Panc1 (cell line): ENCODE data around the gene PORCN. TPM values are rescaled to one million over a fixed set of nuclear protein-coding genes. Genes with fewer than 3 reads are reported as not detected.

Experiments used
- ATAC-seq: fragments of 200-7000 bp; cut with Tn5 transposase; 2 replicates; pipeline ENCODE4 v1.9.1; 2020; ENCODE audit warnings: mild to moderate bottlenecking, moderate library complexity
- BruUV-seq: library from RNA; stranded (reverse); fragments of 400-500 nt; replicated peaks from 2 replicates; lab custom pipeline; 2021; lab: Mats Ljungman, UMichigan
- CTCF ChIA-PET: fragments of 300-600 bp; sonication (Branson Sonifier 250); formaldehyde crosslinking; loops from one replicate; lab custom pipeline; 2022; ENCODE audit warnings: antibody characterized with exemption; lab: Charles Lee
- POLR2A ChIA-PET: fragments of 300-600 bp; sonication (Branson Sonifier 250); formaldehyde crosslinking; loops from one replicate; lab custom pipeline; 2022; ENCODE audit warnings: antibody characterized with exemption; lab: Charles Lee
- DNase-seq: peaks from one replicate; pipeline ENCODE4 v3.0.0-alpha.2; 2010; ENCODE audit warnings: low read depth, low spot score
- H3K27ac ChIP-seq: 2 replicates; pipeline ENCODE4 v1.5.1; 2011; ENCODE audit warnings: mild to moderate bottlenecking, low read length, inconsistent platforms
- H3K27me3 ChIP-seq: fragments of 200-500 bp; sonication (Bioruptor generic); 2 replicates; pipeline ENCODE4 v1.6.0; 2014; ENCODE audit warnings: low read length, inconsistent platforms; ENCODE audit not compliant: control insufficient read depth, insufficient read depth
- H3K36me3 ChIP-seq: fragments of 200-500 bp; sonication (Bioruptor generic); 2 replicates; pipeline ENCODE4 v1.5.1; 2014; ENCODE audit warnings: inconsistent platforms, mild to moderate bottlenecking, low read length, moderate library complexity; ENCODE audit not compliant: control insufficient read depth, insufficient read depth
- H3K4me1 ChIP-seq: 2 replicates; pipeline ENCODE4 v1.5.1; 2011; ENCODE audit warnings: inconsistent platforms, mild to moderate bottlenecking, low read length, moderate library complexity; ENCODE audit not compliant: control insufficient read depth, insufficient read depth
- H3K4me3 ChIP-seq, 2 experiments: 2 replicates each; pipeline ENCODE4 v1.5.1; 2011 to 2012; ENCODE audit warnings: low read depth in 2 of 2, low read length in 2 of 2, mild to moderate bottlenecking in 2 of 2, inconsistent platforms in 1 of 2, moderate library complexity in 1 of 2
- H3K9me3 ChIP-seq: fragments of 200-500 bp; sonication (Bioruptor generic); 2 replicates; pipeline ENCODE4 v1.5.1; 2014; ENCODE audit warnings: low read depth, mild to moderate bottlenecking, inconsistent platforms, low read length, moderate library complexity; ENCODE audit not compliant: control insufficient read depth, insufficient read depth
- POLR2AphosphoS5 ChIP-seq: IDR thresholded peaks from 2 replicates; pipeline ENCODE4 v1.6.1; 2012; ENCODE audit warnings: mild to moderate bottlenecking, low read depth, low read length, moderate library complexity
- SIN3A ChIP-seq: IDR thresholded peaks from 2 replicates; pipeline ENCODE4 v1.6.1; 2012; ENCODE audit warnings: low read depth, mild to moderate bottlenecking, low read length, moderate library complexity, borderline replicate concordance; ENCODE audit not compliant: insufficient read depth
- TCF7L2 ChIP-seq: IDR thresholded peaks from 2 replicates; pipeline ENCODE4 v1.6.1; 2011; ENCODE audit warnings: mild to moderate bottlenecking, low read depth, low read length, inconsistent platforms
- in situ Hi-C: cut with HindIII; loops from 2 replicates; pipeline ENCODE4 v1.10.0; 2016; ENCODE audit warnings: low sequenced_read_pairs, low pct_unique_long_range_greater_than_20kb
- intact Hi-C: fragments of 100-400 bp; cut with micrococcal nuclease; formaldehyde crosslinking; loops from one replicate; pipeline ENCODE4 v1.10.0; 2022; ENCODE audit not compliant: unreplicated experiment
- total RNA-seq: library from RNA; stranded (reverse); gene quantifications from one replicate; pipeline ENCODE4 v1.2.1, GENCODE V29; 2021; ENCODE audit not compliant: unreplicated experiment
- TF ChIP-seq, protein P1 (sequence below): fragments of 450-650 bp; IDR thresholded peaks from 2 replicates; pipeline ENCODE4 v1.5.1; 2017; ENCODE audit warnings: mild to moderate bottlenecking
- TF ChIP-seq, protein P2 (sequence below), 2 experiments: IDR thresholded peaks; 2 replicates each; pipeline ENCODE4 v1.6.1; 2011 to 2012; ENCODE audit warnings: low read depth in 2 of 2, control low read depth in 1 of 2, low read length in 1 of 2, mild to moderate bottlenecking in 1 of 2, moderate library complexity in 1 of 2; ENCODE audit not compliant: insufficient read depth in 1 of 2

PORCN gene
- total RNA-seq, 1 experiment from 2014 or later, result 8.6 TPM

DNA sequence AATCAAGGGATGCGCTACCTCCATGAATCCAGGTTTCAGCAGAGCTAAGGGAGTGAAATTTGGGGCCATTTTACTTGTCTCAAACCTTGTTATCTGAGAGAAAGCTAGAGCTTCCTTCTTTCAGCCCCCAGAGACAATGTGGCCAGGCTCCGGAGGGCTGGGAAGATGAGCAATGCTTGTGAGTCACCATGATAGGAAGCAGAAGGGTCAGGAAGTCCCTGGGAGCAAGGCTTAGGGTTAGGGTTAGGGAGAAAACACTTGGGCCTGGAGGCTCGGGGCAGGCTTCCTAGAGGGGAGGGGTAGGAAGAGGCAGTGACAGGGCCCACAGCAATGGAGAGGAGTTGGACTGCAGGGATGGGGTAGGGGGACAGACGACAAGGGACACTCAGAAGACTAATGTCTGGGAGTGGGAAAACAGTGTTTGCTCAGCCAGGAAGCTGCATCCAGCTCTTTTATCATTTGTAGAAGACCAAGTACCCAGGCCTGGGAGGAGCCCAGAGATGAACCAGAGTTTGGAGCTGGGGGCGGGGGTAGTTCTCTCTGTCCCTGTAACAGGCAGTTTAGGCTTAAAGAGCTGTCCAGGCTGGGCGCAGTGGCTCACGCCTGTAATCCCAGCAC, 16.4 kb upstream of the PORCN start:
- ATAC-seq, result no peak
- Histone ChIP-seq H3K4me1 (no peaks in the 10 kb centered on the region), H3K27ac (no peak overlapping the region), H3K9me3 (no peaks in the 10 kb centered on the region), H3K4me3 (no peak overlapping the region), H3K36me3 (no peaks in the 10 kb centered on the region), H3K27me3 (no peaks in the 10 kb centered on the region)
- no TSS peak for BruUV-seq
- ChIA-PET CTCF (no interaction called here), POLR2A (no interaction called here)
- TF ChIP-seq, protein P1, sequence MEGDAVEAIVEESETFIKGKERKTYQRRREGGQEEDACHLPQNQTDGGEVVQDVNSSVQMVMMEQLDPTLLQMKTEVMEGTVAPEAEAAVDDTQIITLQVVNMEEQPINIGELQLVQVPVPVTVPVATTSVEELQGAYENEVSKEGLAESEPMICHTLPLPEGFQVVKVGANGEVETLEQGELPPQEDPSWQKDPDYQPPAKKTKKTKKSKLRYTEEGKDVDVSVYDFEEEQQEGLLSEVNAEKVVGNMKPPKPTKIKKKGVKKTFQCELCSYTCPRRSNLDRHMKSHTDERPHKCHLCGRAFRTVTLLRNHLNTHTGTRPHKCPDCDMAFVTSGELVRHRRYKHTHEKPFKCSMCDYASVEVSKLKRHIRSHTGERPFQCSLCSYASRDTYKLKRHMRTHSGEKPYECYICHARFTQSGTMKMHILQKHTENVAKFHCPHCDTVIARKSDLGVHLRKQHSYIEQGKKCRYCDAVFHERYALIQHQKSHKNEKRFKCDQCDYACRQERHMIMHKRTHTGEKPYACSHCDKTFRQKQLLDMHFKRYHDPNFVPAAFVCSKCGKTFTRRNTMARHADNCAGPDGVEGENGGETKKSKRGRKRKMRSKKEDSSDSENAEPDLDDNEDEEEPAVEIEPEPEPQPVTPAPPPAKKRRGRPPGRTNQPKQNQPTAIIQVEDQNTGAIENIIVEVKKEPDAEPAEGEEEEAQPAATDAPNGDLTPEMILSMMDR, result no peak
- no peak for TF ChIP-seq POLR2AphosphoS5
- DNase-seq, result no peak
- intact Hi-C loops (no loop called here), in situ Hi-C loops (no loop called here)

DNA sequence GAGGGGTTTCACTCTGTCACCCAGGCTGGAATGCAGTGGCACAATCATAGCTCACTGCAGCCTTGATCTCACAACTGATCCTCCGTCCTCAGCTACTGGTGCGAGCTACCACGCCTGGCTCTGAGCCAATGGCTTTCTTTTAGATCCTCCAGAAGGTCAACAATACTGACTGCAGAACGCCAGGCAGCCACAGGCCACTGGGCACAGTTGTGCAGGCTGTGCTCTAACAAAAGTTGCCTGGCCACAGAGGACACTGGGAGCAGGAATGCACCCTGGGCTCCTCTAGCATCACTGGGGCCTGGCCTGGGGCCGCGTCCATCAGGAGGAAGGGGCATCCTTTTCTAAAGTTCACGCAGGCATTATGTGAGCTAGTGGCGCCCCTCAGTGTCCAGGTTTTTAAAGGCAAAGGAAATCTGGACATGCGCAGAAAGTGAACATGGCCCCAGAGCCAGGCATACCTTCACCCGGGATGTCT, 14.9 kb upstream of the PORCN start:
- Histone ChIP-seq H3K9me3 (no peaks in the 10 kb centered on the region), H3K36me3 (no peaks in the 10 kb centered on the region), H3K4me3 (no peak overlapping the region), H3K4me1 (no peaks in the 10 kb centered on the region), H3K27ac (no peak overlapping the region), H3K27me3 (no peaks in the 10 kb centered on the region)
- ChIA-PET CTCF (no interaction called here), POLR2A (no interaction called here)
- no TSS peak for BruUV-seq
- intact Hi-C loops, result no loop called here
- peak; percentile 58 for ATAC-seq
- no peak for DNase-seq
- TF ChIP-seq SIN3A, result no peak
- no peak for TF ChIP-seq POLR2AphosphoS5
- TF ChIP-seq, protein P2, sequence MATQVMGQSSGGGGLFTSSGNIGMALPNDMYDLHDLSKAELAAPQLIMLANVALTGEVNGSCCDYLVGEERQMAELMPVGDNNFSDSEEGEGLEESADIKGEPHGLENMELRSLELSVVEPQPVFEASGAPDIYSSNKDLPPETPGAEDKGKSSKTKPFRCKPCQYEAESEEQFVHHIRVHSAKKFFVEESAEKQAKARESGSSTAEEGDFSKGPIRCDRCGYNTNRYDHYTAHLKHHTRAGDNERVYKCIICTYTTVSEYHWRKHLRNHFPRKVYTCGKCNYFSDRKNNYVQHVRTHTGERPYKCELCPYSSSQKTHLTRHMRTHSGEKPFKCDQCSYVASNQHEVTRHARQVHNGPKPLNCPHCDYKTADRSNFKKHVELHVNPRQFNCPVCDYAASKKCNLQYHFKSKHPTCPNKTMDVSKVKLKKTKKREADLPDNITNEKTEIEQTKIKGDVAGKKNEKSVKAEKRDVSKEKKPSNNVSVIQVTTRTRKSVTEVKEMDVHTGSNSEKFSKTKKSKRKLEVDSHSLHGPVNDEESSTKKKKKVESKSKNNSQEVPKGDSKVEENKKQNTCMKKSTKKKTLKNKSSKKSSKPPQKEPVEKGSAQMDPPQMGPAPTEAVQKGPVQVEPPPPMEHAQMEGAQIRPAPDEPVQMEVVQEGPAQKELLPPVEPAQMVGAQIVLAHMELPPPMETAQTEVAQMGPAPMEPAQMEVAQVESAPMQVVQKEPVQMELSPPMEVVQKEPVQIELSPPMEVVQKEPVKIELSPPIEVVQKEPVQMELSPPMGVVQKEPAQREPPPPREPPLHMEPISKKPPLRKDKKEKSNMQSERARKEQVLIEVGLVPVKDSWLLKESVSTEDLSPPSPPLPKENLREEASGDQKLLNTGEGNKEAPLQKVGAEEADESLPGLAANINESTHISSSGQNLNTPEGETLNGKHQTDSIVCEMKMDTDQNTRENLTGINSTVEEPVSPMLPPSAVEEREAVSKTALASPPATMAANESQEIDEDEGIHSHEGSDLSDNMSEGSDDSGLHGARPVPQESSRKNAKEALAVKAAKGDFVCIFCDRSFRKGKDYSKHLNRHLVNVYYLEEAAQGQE (IDR thresholded peaks at IDR 0.05; ENCODE audit: insufficient read depth in 1 of 2, low read depth in 2 of 2, low read length in 1 of 2), result no peak
- TF ChIP-seq, protein P1, result no peak; the same call in 1 of the 2 replicates
- TF ChIP-seq TCF7L2, result no peak
- in situ Hi-C loops, result no loop called here
